H7 (cell line): ENCODE results near the gene PTPRU. TPM values are rescaled to one million over a fixed set of nuclear protein-coding genes. Genes with fewer than 3 reads are reported as not detected.

ENCODE experiments used
- DNase-seq: peaks from one replicate; pipeline ENCODE4 v3.0.0; 2012
- H3K27me3 ChIP-seq: 2 replicates; pipeline ENCODE4 v1.6.0; 2011; ENCODE audit warnings: mild to moderate bottlenecking, low read length; ENCODE audit not compliant: control insufficient read depth, insufficient read depth
- H3K36me3 ChIP-seq: replicated peaks from 2 replicates; pipeline ENCODE4 v1.5.1; 2011; ENCODE audit warnings: low read length; ENCODE audit not compliant: control insufficient read depth, insufficient read depth
- H3K4me3 ChIP-seq: 2 replicates; pipeline ENCODE4 v1.5.1; 2011; ENCODE audit warnings: low read depth, mild to moderate bottlenecking, control low read depth, low read length, moderate library complexity; ENCODE audit not compliant: insufficient read depth
- total RNA-seq: library from RNA; depleted of rRNA; stranded (reverse); fragments of >200 nt; shearing (Covaris generic); gene quantifications from 2 replicates; pipeline ENCODE4 v1.2.3, GENCODE V29; 2014

Gene PTPRU
- total RNA-seq, 1 experiment from 2014 or later, result 24.6 TPM

DNA sequence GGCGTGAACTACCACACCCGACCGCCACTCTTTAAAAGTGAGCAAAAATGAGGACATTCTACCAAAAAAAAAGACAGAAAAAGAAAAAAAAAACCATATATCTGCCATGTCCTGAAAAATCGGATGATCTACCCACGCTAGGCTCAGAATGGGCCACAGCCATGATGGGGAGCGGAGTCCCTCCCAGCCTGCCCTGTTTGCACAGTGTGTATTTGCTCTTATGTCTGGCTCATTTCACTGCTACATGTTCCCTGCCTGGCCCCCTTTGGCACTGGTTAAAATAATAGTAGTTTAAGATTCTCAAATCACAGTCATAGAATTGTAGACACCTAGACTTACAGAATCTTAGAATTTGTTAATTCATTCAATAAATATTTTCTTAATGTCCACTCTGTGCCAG is 121.9 kb downstream of the PTPRU start:
- no peak for DNase-seq
- Histone ChIP-seq H3K27me3 (no peaks in the 10 kb centered on the region; the same call in 1 of the 2 replicates), H3K4me3 (no peak overlapping the region), H3K36me3 (no peaks in the 10 kb centered on the region)

- no peak overlapping the region for H3K4me3 ChIP-seq
- no peak for DNase-seq
- H3K27me3 ChIP-seq, result no peaks in the 10 kb centered on the region; the same call in 1 of the 2 replicates
- H3K36me3 ChIP-seq, result no peaks in the 10 kb centered on the region
These were observed 124.4 kb downstream of the PTPRU start for GRCh38 chr1:29360768-29361167.

DNA sequence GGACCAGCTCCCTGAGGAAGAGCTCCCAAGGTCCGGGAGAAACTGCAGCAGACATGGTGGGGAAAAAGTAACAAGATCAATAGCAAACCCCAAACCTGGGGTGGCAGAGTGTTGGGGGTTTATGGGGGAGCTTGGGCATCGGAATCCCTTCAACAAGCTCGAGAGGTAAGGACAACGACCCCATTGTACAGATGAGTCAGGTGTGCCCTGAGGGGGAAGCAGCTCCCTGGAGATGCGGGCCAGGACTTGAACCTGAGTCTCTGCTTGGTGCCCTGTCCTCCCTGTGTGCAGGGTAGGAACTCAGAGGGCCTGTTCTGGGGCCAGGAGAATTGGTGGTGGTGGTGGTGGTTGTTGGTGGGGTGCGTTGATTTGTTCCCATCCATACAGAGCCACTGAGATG is 125.4 kb downstream of the PTPRU start:
- no peak overlapping the region for H3K4me3 ChIP-seq
- H3K27me3 ChIP-seq, result no peaks in the 10 kb centered on the region; the same call in 1 of the 2 replicates
- no peaks in the 10 kb centered on the region for H3K36me3 ChIP-seq
- DNase-seq, result no peak

GRCh38 chr1:29362116-29362515 is 125.8 kb downstream of the PTPRU start:
- no peak for DNase-seq
- no peaks in the 10 kb centered on the region for H3K36me3 ChIP-seq
- H3K4me3 ChIP-seq, result no peak overlapping the region
- no peaks in the 10 kb centered on the region; the same call in 1 of the 2 replicates for H3K27me3 ChIP-seq

DNA sequence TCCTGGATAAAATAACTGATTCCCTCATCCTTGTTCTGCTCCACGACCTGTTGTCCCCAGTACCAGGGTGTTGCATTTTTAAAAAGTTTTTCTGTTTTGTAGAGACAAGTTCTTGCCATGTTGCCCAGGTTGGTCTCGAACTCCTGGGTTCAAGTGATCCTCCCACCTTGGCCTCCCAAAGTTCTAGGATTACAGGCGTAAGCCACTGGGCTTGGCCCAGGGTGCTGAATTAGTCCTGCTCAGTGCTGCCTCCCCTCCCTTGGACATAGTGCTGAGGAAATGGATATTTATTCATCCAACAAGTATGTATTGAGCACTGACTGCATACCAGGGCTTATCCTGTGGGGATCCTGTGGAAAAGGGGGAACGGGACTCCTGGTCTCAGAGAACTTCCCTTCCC is 126.4 kb downstream of the PTPRU start:
- DNase-seq, result no peak

GRCh38 chr1:29363536-29363935 is 127.2 kb downstream of the PTPRU start:
- Histone ChIP-seq H3K27me3 (no peaks in the 10 kb centered on the region; the same call in 1 of the 2 replicates), H3K36me3 (no peaks in the 10 kb centered on the region), H3K4me3 (no peak overlapping the region)
- no peak for DNase-seq

More for the DNA sequence above, 126.4 kb downstream of the PTPRU start:
- no peaks in the 10 kb centered on the region; the same call in 1 of the 2 replicates for H3K27me3 ChIP-seq
- H3K36me3 ChIP-seq, result no peaks in the 10 kb centered on the region
- H3K4me3 ChIP-seq, result no peak overlapping the region

DNA sequence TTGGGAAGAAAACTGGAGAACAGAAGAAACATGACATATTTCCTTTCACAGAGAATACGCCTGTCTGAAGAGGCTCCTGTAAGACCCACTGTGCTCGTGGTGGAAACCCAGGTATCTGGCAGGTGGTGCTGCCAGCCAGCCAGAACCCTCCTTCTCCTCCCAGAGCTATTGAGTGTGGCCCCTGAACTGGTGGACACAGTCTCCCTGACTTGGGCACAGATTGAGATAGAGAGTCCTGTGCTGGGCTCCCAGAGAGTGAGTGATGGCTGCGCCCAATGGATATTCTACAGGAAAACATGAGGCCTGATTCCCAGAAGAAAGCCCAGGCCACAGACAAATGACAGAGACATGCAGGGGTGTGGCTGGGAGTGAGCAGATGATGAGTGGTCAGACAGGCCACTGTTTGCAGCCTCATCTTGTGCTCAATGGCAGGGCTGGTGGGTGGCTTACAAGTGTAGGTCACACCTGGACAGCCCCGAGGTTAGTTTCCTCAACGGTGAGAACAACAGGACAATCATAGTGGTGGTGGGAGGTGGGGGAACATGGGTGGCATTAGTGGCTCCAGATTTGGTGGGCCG is 127.9 kb downstream of the PTPRU start:
- H3K36me3 ChIP-seq, result no peaks in the 10 kb centered on the region
- no peak for DNase-seq
- no peaks in the 10 kb centered on the region; the same call in 1 of the 2 replicates for H3K27me3 ChIP-seq
- no peak overlapping the region for H3K4me3 ChIP-seq

DNA sequence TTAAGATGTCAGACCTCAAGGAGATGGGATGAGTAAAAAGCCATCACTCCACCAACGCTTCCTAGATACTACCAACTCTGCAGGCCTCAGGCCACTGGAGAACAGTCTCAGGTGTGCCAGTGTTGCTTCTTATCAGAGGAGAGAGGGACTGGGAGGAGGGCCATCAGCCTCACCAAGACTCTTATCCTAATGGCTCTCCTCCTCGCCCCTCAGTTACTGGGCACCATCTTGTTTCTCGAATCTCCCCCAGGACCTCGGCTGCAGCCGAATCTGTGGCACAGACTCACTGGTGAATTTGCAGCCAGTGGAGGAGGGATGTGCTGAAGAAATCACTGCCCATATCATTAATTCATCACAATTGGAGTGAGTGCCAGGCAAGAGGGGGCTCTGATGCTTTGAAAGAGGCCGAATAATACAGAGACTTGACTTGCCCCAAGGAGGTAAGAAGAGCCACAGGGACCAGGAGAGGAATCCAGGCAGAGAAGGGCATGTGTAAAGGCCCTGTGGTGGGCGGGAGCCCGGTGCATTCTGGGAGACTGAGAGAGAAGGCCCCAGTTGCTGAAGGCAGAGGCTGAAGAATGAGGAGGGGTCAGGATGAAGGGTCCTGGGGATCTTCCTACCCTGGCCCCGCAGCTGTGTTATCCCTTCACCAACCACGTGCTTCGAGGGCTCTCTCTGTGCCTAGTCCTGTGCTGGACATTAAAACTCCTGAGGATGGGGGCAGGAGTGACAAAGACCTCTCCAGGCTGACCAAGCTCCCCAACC is 129.8 kb downstream of the PTPRU start:
- DNase-seq, result no peak
- Histone ChIP-seq H3K27me3 (no peaks in the 10 kb centered on the region; the same call in 1 of the 2 replicates), H3K36me3 (no peaks in the 10 kb centered on the region), H3K4me3 (no peak overlapping the region)

- no peak for DNase-seq
- Histone ChIP-seq H3K4me3 (no peak overlapping the region), H3K27me3 (no peaks in the 10 kb centered on the region; the same call in 1 of the 2 replicates)
These were observed 132.9 kb downstream of the PTPRU start for GRCh38 chr1:29368936-29369932.

GRCh38 chr1:29370067-29370466 is 133.7 kb downstream of the PTPRU start:
- no peaks in the 10 kb centered on the region for H3K36me3 ChIP-seq
- no peaks in the 10 kb centered on the region; the same call in 1 of the 2 replicates for H3K27me3 ChIP-seq
- no peak overlapping the region for H3K4me3 ChIP-seq
- DNase-seq, result no peak

More at GRCh38 chr1:29368936-29369932, 132.9 kb downstream of the PTPRU start:
- no peaks in the 10 kb centered on the region for H3K36me3 ChIP-seq

- Histone ChIP-seq H3K4me3 (no peak overlapping the region), H3K27me3 (no peaks in the 10 kb centered on the region), H3K36me3 (no peaks in the 10 kb centered on the region)
- DNase-seq, result no peak
These were observed 135.0 kb downstream of the PTPRU start for GRCh38 chr1:29371332-29371731.

DNA sequence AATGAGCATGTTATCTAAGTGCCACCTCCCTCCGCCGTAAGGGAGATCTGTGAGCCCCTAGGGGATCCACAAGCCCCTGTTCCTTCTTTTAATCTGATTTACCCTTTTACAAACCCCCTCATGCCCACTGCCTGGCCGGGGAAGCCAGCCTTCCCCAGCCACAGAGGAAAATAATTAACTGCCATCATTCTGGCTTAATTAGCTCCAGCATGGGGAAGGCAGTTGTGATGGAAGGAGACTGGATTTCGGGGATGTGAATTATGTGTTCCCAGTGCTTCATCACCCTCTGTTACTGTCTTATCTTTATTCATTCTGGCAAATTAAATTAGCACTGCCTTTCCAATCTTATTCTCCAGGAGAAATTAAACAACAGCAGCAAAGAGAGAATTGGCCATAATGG is 135.8 kb downstream of the PTPRU start:
- no peak for DNase-seq

More for the DNA sequence above, 135.8 kb downstream of the PTPRU start:
- H3K36me3 ChIP-seq, result no peaks in the 10 kb centered on the region
- H3K4me3 ChIP-seq, result no peak overlapping the region
- no peaks in the 10 kb centered on the region for H3K27me3 ChIP-seq
